ENCODE results near the gene UBR4.
"Not testable (repeated sequence)": the region's sequence is repeated elsewhere in the genome, so short reads cannot be mapped to it uniquely, and the experiment has no call there.

UBR4 gene

GRCh38 chr1:19186001-19186400, 24.1 kb downstream of the UBR4 start:
- Histone ChIP-seq H3K27ac (no peak overlapping the region), H3K4me3 (ENCODE audit: low read depth, low read length) (no peak overlapping the region), H3K79me2 (no peaks in the 10 kb centered on the region), H3K9ac (no peak overlapping the region), H3K27me3 (ENCODE audit: control insufficient read depth, insufficient read depth, low read length) (no peaks in the 10 kb centered on the region), H3K4me1 (no peaks in the 10 kb centered on the region), H3K4me2 (ENCODE audit: low read length) (no peak overlapping the region), H3K9me3 (ENCODE audit: control insufficient read depth, low read length) (no peaks in the 10 kb centered on the region), H3K36me3 (ENCODE audit: control insufficient read depth, insufficient read depth, low read length) (no peaks in the 10 kb centered on the region), H2AFZ (no peak overlapping the region)
- no peak for TF ChIP-seq CTCF (IDR thresholded peaks at IDR 0.05)

GRCh38 chr1:19182223-19182622, 27.8 kb downstream of the UBR4 start:
- Histone ChIP-seq H3K27me3 (ENCODE audit: control insufficient read depth, insufficient read depth, low read length) (no peaks in the 10 kb centered on the region), H3K79me2 (no peaks in the 10 kb centered on the region)
- TF ChIP-seq CTCF (IDR thresholded peaks at IDR 0.05) = no peak

GRCh38 chr1:19180265-19180657, 29.8 kb downstream of the UBR4 start:
- H3K36me3 ChIP-seq (ENCODE audit: control insufficient read depth, insufficient read depth, low read length); H3K9me3 ChIP-seq (ENCODE audit: control insufficient read depth, low read length); H3K4me2 ChIP-seq (ENCODE audit: low read length); H3K9ac ChIP-seq; H3K4me3 ChIP-seq (ENCODE audit: low read depth, low read length); H3K27me3 ChIP-seq (ENCODE audit: control insufficient read depth, insufficient read depth, low read length); H3K27ac ChIP-seq; H2AFZ ChIP-seq; H3K4me1 ChIP-seq; H3K79me2 ChIP-seq: not testable (repeated sequence)

More at GRCh38 chr1:19182223-19182622, 27.8 kb downstream of the UBR4 start:
- Histone ChIP-seq H3K36me3 (ENCODE audit: control insufficient read depth, insufficient read depth, low read length) (no peaks in the 10 kb centered on the region), H3K4me1 (no peaks in the 10 kb centered on the region), H3K27ac (no peak overlapping the region), H2AFZ (no peak overlapping the region), H3K4me2 (ENCODE audit: low read length) (no peak overlapping the region), H3K4me3 (ENCODE audit: low read depth, low read length) (no peak overlapping the region), H3K9me3 (ENCODE audit: control insufficient read depth, low read length) (no peaks in the 10 kb centered on the region), H3K9ac (no peak overlapping the region)

GRCh38 chr1:19179597-19180264, 30.3 kb downstream of the UBR4 start:
- Histone ChIP-seq H3K4me3 (ENCODE audit: low read depth, low read length) (no peak overlapping the region), H3K9me3 (ENCODE audit: control insufficient read depth, low read length) (no peaks in the 10 kb centered on the region), H3K27me3 (ENCODE audit: control insufficient read depth, insufficient read depth, low read length) (no peaks in the 10 kb centered on the region), H3K4me1 (no peaks in the 10 kb centered on the region), H3K4me2 (ENCODE audit: low read length) (no peak overlapping the region), H3K79me2 (no peaks in the 10 kb centered on the region), H3K27ac (no peak overlapping the region), H3K36me3 (ENCODE audit: control insufficient read depth, insufficient read depth, low read length) (no peaks in the 10 kb centered on the region), H3K9ac (no peak overlapping the region), H2AFZ (no peak overlapping the region)
- no peak for TF ChIP-seq CTCF (IDR thresholded peaks at IDR 0.05)

- Histone ChIP-seq H3K9ac (no peak overlapping the region), H3K79me2 (no peaks in the 10 kb centered on the region), H3K27me3 (ENCODE audit: control insufficient read depth, insufficient read depth, low read length) (no peaks in the 10 kb centered on the region), H3K36me3 (ENCODE audit: control insufficient read depth, insufficient read depth, low read length) (no peaks in the 10 kb centered on the region), H3K4me2 (ENCODE audit: low read length) (no peak overlapping the region), H3K4me3 (ENCODE audit: low read depth, low read length) (no peak overlapping the region), H3K9me3 (ENCODE audit: control insufficient read depth, low read length) (no peaks in the 10 kb centered on the region), H3K27ac (no peak overlapping the region), H2AFZ (no peak overlapping the region), H3K4me1 (no peaks in the 10 kb centered on the region)
- TF ChIP-seq CTCF (IDR thresholded peaks at IDR 0.05) = no peak
Observed at GRCh38 chr1:19178734-19179398, 31.2 kb downstream of the UBR4 start.
